ENCODE data around the gene CDK3.
A peak's percentile ranks its signal among the peaks of the same experiment; 100 is the strongest.
"Not testable (repeated sequence)": the region's sequence is repeated elsewhere in the genome, so short reads cannot be mapped to it uniquely, and the experiment has no call there.

The CDK3 gene

DNA sequence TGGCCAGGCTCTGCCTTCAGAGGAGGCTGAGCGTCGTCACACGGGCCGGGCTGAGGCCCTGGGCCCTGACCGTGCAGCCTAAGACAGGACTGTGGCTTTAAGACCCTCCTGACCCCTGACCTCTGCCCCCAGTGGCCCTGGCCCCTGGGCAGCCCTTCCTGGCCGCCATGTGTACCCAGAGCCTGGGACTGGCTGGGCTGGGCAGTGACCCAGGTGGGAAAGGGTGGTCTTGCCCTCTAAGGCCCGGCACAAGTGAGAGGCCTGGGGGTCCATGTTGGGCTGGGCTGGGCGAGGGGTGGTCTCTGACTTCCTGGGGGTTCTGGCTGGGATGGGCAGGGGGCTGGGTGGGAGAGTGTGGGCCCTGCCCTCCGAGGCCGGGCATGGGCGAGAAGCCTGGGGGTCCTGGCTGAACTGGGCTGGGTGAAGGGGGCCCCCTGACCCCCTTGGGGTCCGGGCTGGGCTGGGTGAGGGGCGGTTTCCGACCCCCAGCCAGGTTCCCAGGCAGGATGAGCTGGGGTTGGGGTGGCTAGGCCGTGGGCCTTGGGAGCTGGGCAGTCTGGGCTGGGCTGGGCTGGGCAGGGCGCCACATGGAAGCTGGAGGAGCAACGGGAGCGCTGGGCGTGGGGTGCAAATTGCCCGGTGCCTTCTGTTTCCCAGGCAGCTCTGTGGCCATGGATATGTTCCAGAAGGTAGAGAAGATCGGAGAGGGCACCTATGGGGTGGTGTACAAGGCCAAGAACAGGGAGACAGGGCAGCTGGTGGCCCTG, at the start of gene CDK3:
Gene CDK3, plus strand, starts transcription at position 101 of the 767 bp plus-strand sequence. Its CDS starts 571 bp downstream, at position 672.
- H3K27ac ChIP-seq: peak within 1 kb of the TSS in 14 of 21 experiments; percentile 7 to 79 (median 40)
- H3K4me3 ChIP-seq: no peak within 1 kb of the TSS

DNA sequence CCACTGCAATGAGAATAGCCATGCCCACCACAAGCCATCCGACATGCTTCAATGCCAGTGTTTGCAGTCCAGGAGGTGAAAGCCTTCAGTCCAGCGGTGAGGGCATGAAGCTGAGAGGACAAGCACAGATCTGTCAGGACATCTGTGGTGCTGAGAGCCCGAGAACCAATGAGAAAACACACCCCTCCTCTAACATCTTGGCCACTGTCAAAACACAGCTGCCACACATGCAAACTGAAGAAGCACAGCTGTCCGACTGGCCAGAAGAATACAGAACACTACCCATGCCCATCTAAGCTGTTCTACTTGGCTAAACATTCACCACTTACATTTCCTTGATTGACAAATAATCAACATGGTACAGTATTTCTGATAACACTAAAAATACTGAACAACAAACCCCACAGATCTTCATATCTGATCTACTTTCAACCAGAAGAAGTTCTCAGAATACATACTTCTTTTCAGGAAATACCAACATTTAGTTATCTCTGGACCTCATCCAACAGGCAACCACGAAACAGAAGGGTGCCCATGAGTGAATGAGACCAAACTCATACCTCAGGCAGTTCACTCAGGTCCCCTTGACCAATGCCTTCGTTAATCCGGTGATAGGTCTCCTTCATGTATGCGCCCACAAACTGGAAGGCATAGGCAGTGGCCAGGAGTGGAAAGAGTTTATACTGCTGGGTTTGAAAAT, 49.6 kb upstream of the CDK3 start:
- Histone ChIP-seq H3K27ac (no peak overlapping the region), H3K4me3 (no peak overlapping the region)

DNA sequence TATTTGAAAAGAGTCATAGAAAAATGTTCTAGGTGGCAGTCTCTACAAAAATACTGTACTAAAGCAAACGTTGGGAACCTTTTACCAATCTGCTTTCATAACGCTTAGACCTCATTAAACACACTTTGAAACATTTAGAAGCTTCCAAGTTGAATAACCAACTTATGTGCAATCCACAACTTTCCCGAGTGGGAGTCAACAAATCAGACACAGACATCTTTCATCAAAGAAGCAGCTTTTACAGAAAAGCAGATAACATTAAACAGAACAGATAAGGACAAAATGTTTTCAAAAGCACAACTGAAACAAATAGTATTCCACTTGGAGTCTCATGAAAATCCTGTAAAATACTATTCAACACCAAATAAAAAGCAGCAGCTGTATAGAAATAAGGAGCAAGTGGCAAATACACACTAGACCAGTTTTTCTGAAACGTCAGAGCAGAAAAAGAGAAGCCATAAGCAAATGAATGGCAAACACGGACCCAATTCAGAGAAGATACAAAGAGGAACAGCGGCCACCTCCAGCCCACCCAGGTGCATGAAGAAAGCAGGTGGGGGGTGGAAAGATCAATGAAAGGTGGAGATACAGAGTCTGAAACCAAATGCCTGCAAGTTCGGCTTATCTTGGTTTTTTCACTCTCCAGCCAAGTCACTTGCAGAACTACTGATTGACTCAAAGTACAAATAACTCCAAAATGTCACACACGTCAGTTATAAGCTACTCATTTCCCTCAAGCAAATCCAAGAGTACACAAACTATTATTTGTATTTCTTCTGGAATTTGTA, 41.4 kb upstream of the CDK3 start:
- H3K4me3 ChIP-seq: no peak overlapping the region
- no peak overlapping the region for H3K27ac ChIP-seq

DNA sequence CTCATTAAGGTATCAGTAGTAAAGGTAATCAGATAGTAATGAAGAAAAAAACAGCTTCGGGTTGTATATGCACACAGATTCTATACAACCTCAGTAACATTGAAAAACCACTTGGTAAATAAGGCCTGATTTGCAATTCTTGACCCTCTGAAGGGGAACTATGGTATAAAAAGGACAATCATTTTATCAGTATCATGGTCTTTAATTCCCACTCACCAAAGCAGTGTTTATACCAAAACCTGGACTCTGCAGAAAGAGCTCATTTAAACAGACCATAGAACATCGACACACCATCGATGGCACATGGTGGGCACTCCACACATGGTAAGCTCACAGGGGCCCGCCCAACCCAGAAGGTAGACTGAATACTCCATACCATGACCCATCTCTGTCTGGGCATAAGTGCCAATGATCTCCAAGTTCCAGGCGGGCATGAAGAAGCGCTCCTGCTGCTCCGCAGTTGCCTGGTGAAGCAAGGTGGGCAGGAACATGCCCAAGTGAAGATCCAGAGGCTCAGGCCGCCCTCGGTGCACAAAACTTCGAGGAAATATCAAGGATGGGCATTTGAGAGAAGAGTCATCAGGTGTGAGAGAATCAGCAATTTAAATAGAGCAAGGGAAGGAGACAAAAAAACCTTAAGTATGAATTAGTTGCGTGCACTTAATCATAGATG, 40.7 kb upstream of the CDK3 start:
- H3K27ac ChIP-seq: no peak overlapping the region
- no peak overlapping the region for H3K4me3 ChIP-seq

DNA sequence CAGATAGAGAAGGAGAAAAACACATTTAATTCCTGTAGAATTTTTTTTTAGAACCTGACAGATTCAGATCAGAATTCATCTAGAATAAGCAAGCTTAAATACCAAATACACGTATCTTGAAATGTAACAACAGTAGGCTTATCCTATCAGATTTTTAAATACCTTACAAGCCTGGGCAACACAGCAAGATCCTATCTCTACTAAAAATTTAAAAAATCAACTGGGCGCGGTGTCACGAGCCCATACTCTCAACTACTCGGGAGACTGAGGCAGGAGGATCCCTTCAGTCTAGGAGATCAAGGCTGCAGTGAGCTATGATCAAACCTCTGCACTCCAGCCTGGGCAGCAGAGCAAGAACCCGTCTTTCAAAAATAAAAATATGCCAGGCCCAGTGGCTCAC, 35.2 kb upstream of the CDK3 start:
- H3K27ac ChIP-seq: no peak overlapping the region
- no peak overlapping the region for H3K4me3 ChIP-seq

DNA sequence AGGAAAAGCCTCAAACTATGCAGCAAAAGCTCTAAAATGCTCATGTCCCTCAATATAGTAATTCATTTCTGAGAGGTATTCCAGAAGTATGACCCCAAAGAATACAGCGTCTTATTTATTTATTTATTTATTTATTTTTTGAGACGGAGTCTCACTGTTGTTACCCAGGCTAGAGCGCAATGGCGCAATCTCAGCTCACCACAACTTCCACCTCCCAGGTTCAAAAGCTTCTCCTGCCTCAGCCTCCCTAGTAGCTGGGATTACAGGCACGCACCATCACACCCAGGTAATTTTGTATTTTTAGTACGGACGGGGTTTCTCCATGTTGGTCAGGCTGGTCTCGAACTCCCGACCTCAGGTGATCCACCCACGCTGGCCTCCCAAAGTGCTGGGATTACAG, 31.6 kb upstream of the CDK3 start:
- H3K4me3 ChIP-seq, H3K27ac ChIP-seq: not testable (repeated sequence)

DNA sequence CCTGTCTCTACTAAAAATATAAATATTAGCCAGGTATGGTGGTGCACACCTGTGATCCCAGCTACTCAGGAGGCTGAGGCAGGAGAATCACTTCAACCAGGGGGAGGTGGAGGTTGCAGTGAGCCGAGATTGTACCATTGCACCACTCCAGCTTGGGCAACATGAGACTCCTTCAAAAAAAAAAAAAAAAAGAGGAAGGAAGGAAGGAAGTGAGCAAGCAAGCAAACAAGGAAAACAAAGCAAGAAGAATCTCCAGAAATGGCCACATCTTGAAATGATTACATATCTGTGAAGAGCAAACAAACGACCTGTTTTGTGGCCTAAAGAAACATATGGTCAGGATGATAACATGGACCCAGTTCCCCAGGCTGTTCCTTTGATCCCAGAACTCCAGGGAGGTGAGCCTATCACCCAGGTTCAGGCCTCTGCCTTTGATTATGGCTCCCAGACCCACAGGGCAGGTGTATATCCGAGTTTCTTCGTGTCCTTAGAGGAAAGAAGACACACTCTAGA, 30.6 kb upstream of the CDK3 start:
- Histone ChIP-seq H3K27ac (peak overlapping the region in 11 of 21 experiments; percentile 3 to 67 (median 41)), H3K4me3 (no peak overlapping the region)

DNA sequence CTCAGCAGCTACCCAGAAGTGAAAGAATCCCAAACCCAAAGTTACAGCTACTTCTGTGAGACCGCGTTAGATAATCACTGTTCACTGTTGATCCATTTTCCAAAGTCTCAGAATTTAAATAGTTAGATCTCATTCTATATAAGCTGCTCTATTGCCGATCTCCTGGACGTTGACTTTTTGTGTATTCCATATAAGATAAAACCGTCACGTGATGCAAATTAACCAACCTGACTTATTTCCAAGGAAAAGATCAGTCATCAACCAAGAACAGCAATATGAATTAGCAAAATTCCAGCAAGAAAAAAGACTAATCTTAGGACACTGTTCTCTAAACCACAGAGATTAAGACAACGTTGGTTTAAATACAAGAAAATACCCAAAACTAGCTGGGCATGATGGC, 30.0 kb upstream of the CDK3 start:
- Histone ChIP-seq H3K27ac (peak overlapping the region in 11 of 21 experiments; percentile 3 to 67 (median 41)), H3K4me3 (no peak overlapping the region)

DNA sequence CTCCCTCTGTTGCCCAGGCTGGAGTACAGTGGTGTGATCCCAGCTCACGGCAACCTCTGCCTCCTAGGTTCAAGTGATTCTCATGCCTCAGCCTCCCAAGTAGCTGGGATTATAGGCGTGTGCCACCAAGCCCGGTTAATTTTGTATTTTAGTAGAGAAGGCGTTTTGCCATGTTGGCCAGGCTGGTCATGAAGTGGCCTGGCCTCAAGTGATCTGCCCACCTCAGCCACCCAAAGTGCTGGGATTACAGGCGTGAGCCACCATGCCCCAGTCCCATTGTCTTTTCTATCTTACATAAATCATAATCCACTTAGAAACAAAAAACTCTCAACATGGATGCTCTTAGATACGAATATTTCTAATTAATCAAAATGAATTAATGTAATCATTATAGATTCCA, 25.5 kb upstream of the CDK3 start:
- peak overlapping the region in 3 of 21 experiments; percentile 38 to 57 (median 41) for H3K27ac ChIP-seq
- H3K4me3 ChIP-seq: not testable (repeated sequence)

DNA sequence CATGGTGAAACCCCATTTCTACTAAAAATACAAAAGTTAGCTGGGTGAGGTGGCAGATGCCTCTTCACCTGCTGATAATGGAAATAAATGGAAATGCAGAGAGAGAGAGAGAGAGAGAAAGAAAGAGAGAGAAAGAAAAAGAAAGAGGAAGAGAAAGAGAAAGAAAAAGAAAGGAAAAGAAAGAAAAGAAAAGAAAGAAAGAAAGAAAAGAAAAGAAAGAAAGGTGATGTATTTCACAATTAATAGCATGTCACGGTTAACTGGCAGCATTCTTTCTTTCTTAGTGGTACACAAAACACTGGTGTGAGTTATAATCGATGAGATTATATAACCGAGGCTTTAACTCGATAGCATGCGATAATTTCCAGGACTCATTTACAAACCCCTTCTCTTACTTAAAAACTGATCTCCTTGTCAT, 24.9 kb upstream of the CDK3 start:
- Histone ChIP-seq H3K27ac (peak overlapping the region in 10 of 21 experiments; percentile 14 to 67 (median 45)), H3K4me3 (peak overlapping the region in 1 of 7 experiments; percentile 76)

DNA sequence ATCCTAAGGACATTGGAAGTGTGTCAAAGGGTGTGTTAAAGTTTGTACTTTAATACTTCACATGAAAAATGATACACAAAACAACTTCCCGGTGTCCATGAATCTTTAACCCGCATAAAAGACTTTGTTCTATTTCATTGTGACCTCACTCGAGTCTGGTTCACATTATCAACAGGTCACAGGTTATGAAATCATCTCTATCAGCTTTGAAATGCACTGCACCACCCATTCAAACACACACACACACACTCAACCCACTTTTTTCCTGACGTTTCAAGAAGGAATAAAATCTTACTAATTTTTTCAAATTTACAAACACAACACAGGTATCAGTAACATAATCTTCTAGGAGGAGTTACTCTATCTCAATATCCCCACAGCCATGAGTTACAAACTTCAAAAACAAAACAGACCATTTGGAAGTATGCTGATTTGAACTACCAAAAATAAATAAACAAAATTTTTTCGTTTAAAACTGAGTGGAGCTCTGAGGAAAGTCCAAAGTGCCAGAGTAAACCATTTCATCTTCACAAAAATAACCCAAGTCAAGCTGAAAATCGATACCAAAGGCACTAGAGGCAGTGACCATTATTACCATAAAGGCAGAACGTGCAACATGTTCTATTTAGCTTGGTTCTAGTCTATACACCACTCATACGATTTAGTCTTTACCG, 24.3 kb upstream of the CDK3 start:
- Histone ChIP-seq H3K27ac (peak overlapping the region in 11 of 21 experiments; percentile 14 to 67 (median 41)), H3K4me3 (peak overlapping the region in 2 of 7 experiments; percentile 3 to 76)

DNA sequence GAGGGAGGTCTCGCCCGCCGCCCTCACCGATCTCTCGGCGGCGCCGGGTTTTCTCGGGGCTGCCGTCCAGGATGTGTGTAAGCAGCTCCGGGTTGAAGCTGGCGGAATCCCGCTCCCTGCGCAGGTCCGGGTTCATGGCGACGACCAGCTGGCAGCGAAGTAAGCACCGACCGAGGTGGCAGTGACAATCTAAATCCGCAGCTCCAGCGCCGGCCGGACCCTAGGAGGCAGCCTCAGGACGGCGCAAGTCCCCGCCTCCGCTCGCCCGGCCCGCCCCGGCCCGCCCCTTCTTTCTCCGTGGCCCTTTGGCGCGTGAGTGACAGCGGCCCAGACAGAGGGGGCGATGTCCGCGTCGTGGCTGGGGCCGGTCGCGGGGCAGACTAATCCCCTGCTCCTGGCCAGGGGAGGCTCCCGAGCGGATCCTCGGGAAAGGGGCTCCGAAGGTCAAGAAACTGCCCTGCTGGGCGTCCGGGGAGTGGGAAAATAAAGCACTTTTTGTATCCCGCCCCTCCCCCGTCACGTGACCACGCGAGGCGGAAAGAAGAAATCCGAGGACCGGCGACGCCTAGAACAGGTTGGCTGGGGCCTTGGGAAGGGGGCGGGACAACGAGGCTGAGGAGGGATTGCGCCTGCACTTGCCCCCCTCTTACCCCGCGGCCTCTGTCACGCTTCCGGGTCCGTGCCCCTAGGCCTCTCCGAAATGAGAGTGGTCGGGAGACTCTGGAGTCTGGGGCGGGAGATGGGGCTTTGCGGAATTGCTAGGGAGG, 21.5 kb upstream of the CDK3 start, which contains the start of the genes ACOX1 and TEN1:
Gene ACOX1, minus strand, starts transcription at position 229 of the 767 bp plus-strand sequence. Its CDS starts 93 bp downstream, at position 136.
Gene TEN1, plus strand, starts transcription at position 303 of the 767 bp plus-strand sequence. CDS start 6,953 bp downstream, outside the sequence.
- H3K27ac ChIP-seq: peak within 1 kb of the TSS; percentile 75 to 100 (median 99)
- H3K4me3 ChIP-seq: peak within 1 kb of the TSS; percentile 52 to 91 (median 75)

DNA sequence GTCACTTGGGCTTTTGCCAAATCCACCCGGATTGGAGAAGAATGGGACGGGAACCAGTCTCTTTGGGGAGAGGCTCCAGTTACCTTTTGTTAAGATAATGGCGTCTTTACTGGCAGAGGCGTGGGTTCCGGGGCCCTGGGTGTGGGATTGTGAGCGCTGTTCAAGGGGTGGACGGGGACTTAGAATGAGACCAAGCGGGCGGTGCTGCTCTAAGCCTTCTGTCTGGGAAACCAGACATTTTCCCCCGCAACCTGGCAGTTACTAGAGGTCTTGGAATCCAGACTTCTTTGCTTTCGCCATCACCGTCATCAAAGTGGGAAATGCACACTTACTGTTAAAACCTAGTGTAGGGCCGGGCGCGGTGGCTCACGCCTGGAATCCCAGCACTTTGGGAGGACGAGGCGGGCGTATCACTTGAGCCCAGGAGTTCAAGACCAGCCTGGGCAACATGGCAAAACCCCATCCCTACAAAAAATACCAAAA, 20.9 kb upstream of the CDK3 start:
- H3K27ac ChIP-seq: peak overlapping the region; percentile 75 to 100 (median 99)
- peak overlapping the region; percentile 52 to 91 (median 75) for H3K4me3 ChIP-seq

DNA sequence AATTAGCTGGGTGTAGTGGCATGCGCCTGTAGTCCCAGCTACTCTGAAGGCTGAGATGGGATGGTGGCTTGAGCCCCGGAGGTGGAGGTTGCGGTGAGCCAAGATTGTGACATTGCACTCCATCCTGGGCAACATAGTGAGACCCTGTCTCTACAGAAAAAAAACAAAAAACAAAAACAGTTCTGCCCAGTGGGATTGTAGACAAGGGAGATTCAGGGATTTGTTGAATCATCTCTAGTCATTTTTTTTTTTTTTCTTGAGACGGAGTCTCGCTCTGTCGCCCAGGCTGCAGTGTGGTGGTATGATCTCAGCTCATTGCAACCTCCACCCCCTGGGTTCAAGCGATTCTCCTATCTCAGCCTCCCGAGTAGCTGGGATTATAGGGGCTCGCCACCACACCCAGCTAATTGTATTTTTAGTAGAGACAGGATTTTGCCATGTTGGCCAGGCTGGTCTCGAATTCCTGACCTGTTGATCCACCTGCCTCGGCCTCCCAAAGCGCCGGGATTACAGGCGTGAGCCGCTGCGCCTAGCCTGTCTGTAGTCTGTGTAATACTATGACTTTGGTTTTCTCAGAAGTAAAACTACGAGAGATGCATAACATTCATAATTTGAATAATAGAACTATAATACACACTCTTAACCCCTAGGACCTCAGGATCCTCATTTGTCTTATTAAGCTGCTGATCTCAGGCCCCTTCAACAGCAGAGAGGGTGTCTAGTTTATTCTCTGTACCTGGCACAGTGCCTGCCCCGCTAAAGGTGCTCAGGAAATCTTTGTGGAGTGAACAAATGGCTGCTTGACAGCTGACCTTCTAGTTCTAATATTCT, 20.3 kb upstream of the CDK3 start:
- peak overlapping the region; percentile 52 to 91 (median 75) for H3K4me3 ChIP-seq
- H3K27ac ChIP-seq: peak overlapping the region; percentile 75 to 100 (median 99)

DNA sequence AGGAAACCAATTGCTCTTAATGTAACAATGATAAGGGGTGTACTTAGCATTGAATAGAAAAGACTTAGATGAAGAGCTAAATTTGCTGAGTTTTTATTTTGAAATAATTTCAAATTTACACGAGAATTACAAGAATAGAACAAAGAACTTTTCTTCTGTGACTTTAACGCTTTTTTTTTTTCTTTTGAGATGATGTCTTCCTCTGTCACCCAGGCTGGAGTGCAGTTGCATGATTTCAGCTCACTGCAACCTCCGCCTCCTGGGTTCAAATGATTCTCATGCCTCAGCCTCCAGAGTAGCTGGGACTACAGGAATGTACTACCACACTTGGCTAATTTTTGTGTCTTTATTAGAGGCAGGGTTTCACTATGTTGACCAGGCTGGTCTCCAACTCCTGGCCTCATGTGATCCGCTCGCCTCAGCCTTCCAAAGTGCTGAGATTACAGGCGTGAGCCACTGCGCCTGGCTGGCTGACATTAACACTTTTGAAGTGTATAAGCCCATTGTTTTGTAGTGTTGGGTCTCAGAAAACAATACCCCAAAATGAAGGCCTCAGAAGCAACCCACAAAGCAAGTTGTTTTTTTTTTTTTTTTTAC, 19.5 kb upstream of the CDK3 start:
- Histone ChIP-seq H3K4me3 (no peak overlapping the region), H3K27ac (peak overlapping the region in 20 of 21 experiments; percentile 44 to 100 (median 98))

DNA sequence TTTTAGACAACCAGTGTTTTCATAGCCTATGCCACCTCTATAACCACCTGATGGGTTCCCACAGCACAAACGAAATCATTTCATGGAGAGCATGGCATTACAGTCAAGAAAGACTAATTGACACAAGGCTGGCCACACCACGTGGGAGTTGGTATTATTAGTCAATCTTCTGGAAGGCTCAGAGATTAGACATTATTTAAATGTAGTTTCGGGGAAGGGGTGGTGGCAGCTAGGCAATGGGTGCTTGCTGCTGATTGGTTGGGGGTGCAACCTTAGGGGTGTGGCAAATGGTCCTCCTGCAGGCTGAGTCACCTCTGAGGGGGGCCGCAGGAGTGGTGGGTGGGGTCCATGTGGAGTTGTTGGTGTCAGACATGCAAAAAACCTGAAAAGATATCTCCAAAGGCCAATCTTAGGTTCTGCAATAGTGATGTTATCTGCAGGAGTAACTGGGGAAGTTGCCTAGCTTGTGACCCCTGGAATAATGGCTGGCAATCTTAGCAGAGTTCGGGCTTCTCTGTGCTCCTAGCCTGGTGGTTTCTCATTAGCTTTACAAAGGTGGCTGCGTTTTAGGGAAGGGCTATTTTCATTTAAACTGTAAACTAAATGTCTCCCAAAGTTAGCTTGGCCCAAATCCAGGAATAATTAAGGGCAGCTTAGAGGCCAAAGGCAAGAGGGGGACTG, 17.0 kb upstream of the CDK3 start:
- H3K4me3 ChIP-seq: no peak overlapping the region
- peak overlapping the region in 20 of 21 experiments; percentile 58 to 100 (median 98) for H3K27ac ChIP-seq
